GM23338 (cell line): Measurements from ENCODE around the gene SEMA6B.

Source experiments
- EZH2 ChIP-seq: fragments of 200-600 bp; sonication (generic); IDR thresholded peaks from one replicate; pipeline ENCODE4 v1.8.0; 2017; ENCODE audit warnings: antibody characterized with exemption, mild to moderate bottlenecking, low read depth; ENCODE audit not compliant: unreplicated experiment
- EZH2phosphoT487 ChIP-seq: fragments of 200-600 bp; sonication (generic); IDR thresholded peaks from one replicate; pipeline ENCODE4 v1.8.1; 2018; ENCODE audit warnings: antibody characterized with exemption; ENCODE audit not compliant: unreplicated experiment
- POLR2AphosphoS5 ChIP-seq: IDR thresholded peaks from 2 replicates; pipeline ENCODE4 v1.6.1; 2016; ENCODE audit warnings: antibody characterized with exemption, low read depth
- TF ChIP-seq, protein P1 (sequence below), 2 experiments: fragments of 200-600 bp in 1 of 2; sonication (generic) in 1 of 2; conservative IDR thresholded peaks; 2 replicates each; pipeline versions ENCODE4 v1.5.1 to v1.6.1; 2016 to 2017; ENCODE audit warnings: antibody characterized with exemption in 2 of 2, low read depth in 2 of 2, mild to moderate bottlenecking in 2 of 2, moderate library complexity in 1 of 2

DNA sequence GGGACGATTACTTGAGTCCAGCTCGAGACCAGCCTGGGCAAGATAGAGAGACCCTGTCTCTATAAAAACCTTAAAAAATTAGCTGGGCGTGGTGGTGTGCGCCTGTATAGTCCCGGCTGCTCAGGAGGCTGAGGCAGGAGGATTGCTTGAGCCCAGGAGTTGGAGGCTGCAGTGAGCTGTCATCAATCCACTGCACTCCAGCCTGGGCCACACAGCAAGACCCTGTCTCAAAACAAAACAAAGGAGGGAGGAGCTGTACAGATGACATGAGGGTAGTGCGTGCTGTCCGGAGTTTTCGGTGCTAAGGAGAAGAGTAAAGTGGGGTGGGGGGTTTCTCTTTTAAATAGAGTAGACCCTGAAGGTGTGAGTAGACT, 64.8 kb downstream of the SEMA6B start:
- TF ChIP-seq, protein P1, sequence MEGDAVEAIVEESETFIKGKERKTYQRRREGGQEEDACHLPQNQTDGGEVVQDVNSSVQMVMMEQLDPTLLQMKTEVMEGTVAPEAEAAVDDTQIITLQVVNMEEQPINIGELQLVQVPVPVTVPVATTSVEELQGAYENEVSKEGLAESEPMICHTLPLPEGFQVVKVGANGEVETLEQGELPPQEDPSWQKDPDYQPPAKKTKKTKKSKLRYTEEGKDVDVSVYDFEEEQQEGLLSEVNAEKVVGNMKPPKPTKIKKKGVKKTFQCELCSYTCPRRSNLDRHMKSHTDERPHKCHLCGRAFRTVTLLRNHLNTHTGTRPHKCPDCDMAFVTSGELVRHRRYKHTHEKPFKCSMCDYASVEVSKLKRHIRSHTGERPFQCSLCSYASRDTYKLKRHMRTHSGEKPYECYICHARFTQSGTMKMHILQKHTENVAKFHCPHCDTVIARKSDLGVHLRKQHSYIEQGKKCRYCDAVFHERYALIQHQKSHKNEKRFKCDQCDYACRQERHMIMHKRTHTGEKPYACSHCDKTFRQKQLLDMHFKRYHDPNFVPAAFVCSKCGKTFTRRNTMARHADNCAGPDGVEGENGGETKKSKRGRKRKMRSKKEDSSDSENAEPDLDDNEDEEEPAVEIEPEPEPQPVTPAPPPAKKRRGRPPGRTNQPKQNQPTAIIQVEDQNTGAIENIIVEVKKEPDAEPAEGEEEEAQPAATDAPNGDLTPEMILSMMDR (conservative IDR thresholded peaks at IDR 0.05; ENCODE audit: low read depth in 2 of 2): no peak
- no peak for TF ChIP-seq POLR2AphosphoS5
- no peak for TF ChIP-seq EZH2phosphoT487
- no peak for TF ChIP-seq EZH2
